GM12878 (cell line): Measurements from ENCODE around the gene PRPF40B. TPM values are rescaled to one million over a fixed set of nuclear protein-coding genes. Genes with fewer than 3 reads are reported as not detected.

Source experiments
- CEBPB ChIP-seq, 2 experiments: fragments of 150-350 bp in 1 of 2; IDR thresholded peaks; 2 replicates each; pipeline ENCODE4 v1.6.1; 2012 to 2014; ENCODE audit warnings: low read depth in 2 of 2, low read length in 2 of 2, borderline replicate concordance in 1 of 2, inconsistent platforms in 1 of 2
- CHD2 ChIP-seq: IDR thresholded peaks from 2 replicates; pipeline ENCODE4 v1.6.1; 2011; ENCODE audit warnings: low read depth, low read length, improper control_type of control experiment, borderline replicate concordance
- EP300 ChIP-seq, 2 experiments: fragments of 150-350 bp in 1 of 2; IDR thresholded peaks; 2 replicates each; pipeline ENCODE4 v1.6.1; 2011 to 2012; ENCODE audit warnings: low read depth in 2 of 2, low read length in 2 of 2, borderline replicate concordance in 1 of 2, improper control_type of control experiment in 1 of 2, inconsistent platforms in 1 of 2; ENCODE audit not compliant: control insufficient read depth in 1 of 2
- ETV6 ChIP-seq, 2 experiments: fragments of 450-650 bp in 1 of 2; IDR thresholded peaks in 1 of 2; conservative IDR thresholded peaks in 1 of 2; 2 replicates each; pipeline ENCODE4 v1.6.1; 2014; ENCODE audit warnings: antibody characterized with exemption in 1 of 2, borderline replicate concordance in 1 of 2, low read depth in 1 of 2, mild to moderate bottlenecking in 1 of 2, moderate library complexity in 1 of 2
- FOXM1 ChIP-seq: IDR thresholded peaks from 2 replicates; pipeline ENCODE4 v1.6.1; 2012; ENCODE audit warnings: low read depth, mild to moderate bottlenecking, inconsistent platforms, low read length, moderate library complexity
- HSF1 ChIP-seq: fragments of 150-350 bp; IDR thresholded peaks from 2 replicates; pipeline ENCODE4 v1.6.1; 2014; ENCODE audit warnings: mild to moderate bottlenecking, low read depth, low read length
- IKZF1 ChIP-seq: fragments of 450-650 bp; conservative IDR thresholded peaks from 2 replicates; pipeline ENCODE4 v1.6.1; 2017; ENCODE audit warnings: antibody characterized with exemption, mild to moderate bottlenecking
- IKZF2 ChIP-seq, 2 experiments: fragments of 450-650 bp; IDR thresholded peaks; 2 replicates each; pipeline ENCODE4 v1.6.1; 2017; ENCODE audit warnings: mild to moderate bottlenecking in 2 of 2, moderate library complexity in 2 of 2
- JUNB ChIP-seq: IDR thresholded peaks from 2 replicates; pipeline ENCODE4 v1.6.1; 2016; ENCODE audit warnings: antibody characterized with exemption, mild to moderate bottlenecking
- JUND ChIP-seq: IDR thresholded peaks from 2 replicates; pipeline ENCODE4 v1.6.1; 2012; ENCODE audit warnings: low read depth, mild to moderate bottlenecking, low read length, improper control_type of control experiment, moderate library complexity
- KAT2A ChIP-seq: conservative IDR thresholded peaks from 2 replicates; pipeline ENCODE4 v1.6.1; 2011; ENCODE audit warnings: low read depth, low read length; ENCODE audit not compliant: control insufficient read depth
- KDM1A ChIP-seq: fragments of 200-600 bp; sonication (generic); IDR thresholded peaks from 2 replicates; pipeline ENCODE4 v1.6.1; 2016; ENCODE audit warnings: borderline replicate concordance
- MTA3 ChIP-seq: IDR thresholded peaks from 2 replicates; pipeline ENCODE4 v1.6.1; 2012; ENCODE audit warnings: low read length, inconsistent platforms, borderline replicate concordance
- PKNOX1 ChIP-seq: fragments of 450-650 bp; IDR thresholded peaks from 2 replicates; pipeline ENCODE4 v1.6.1; 2016; ENCODE audit warnings: mild to moderate bottlenecking
- POLR2AphosphoS5 ChIP-seq: IDR thresholded peaks from 2 replicates; pipeline ENCODE4 v1.6.1; 2011; ENCODE audit warnings: mild to moderate bottlenecking, low read length, inconsistent platforms
- RAD21 ChIP-seq: IDR thresholded peaks from 2 replicates; pipeline ENCODE4 v1.6.1; 2011; ENCODE audit warnings: mild to moderate bottlenecking, low read depth, low read length, moderate library complexity; ENCODE audit not compliant: insufficient read depth
- RAD51 ChIP-seq: fragments of 450-650 bp; IDR thresholded peaks from 2 replicates; pipeline ENCODE4 v1.6.1; 2016; ENCODE audit warnings: moderate library complexity, mild to moderate bottlenecking, inconsistent platforms
- SREBF2 ChIP-seq: IDR thresholded peaks from 2 replicates; pipeline ENCODE4 v1.6.1; 2012; ENCODE audit warnings: mild to moderate bottlenecking, low read length
- ZZZ3 ChIP-seq: IDR thresholded peaks from 2 replicates; pipeline ENCODE4 v1.6.1; 2011; ENCODE audit warnings: low read depth; ENCODE audit not compliant: control insufficient read depth, insufficient read length
- polyA plus RNA-seq, 11 experiments: library from polyadenylated mRNA; depleted of rRNA in 4 of 11; unstranded in 6 of 11; stranded (reverse) in 5 of 11; fragments of >200 nt; fragmentation: Nextera tagmentation in 4 of 11; fragmentation: Illumina TruSeq in 1 of 11; extraction: Ambion mirVana in 4 of 11; extraction: Trizol in 1 of 11; gene quantifications; 1 replicate in 1 of 11; 2 replicates in 10 of 11; pipeline versions ENCODE4 v1.2.1 to v1.2.3, GENCODE V29; 2011 to 2016; ENCODE audit warnings: inconsistent platforms in 2 of 11, missing spikeins in 2 of 11, low read depth in 1 of 11
- total RNA-seq, 4 experiments: library from RNA; depleted of rRNA in 3 of 4; stranded (reverse); fragments of >200 nt in 3 of 4; fragmentation: Illumina TruSeq in 1 of 4; extraction: Trizol in 1 of 4; gene quantifications; 2 replicates each; pipeline versions ENCODE4 v1.2.1 to v1.2.3, GENCODE V29; 2013 to 2021
- TF ChIP-seq, protein P1 (sequence below): fragments of 450-650 bp; IDR thresholded peaks from 2 replicates; pipeline ENCODE4 v1.6.1; 2017; ENCODE audit warnings: mild to moderate bottlenecking, moderate library complexity
- TF ChIP-seq, protein P2 (sequence below): IDR thresholded peaks from 2 replicates; pipeline ENCODE4 v1.6.1; 2012; ENCODE audit warnings: low read depth, low read length, improper control_type of control experiment

PRPF40B gene
- total and polyA plus RNA-seq, 10 of the 15 experiments (the other 5 are each of a cell fraction or from before 2014, with no cell fraction given) = 0.31 to 17.9 (median 7.3) TPM

GRCh38 chr12:49580572-49581535 lies 42.5 kb upstream of the PRPF40B start (continued):
- TF ChIP-seq, protein P1, sequence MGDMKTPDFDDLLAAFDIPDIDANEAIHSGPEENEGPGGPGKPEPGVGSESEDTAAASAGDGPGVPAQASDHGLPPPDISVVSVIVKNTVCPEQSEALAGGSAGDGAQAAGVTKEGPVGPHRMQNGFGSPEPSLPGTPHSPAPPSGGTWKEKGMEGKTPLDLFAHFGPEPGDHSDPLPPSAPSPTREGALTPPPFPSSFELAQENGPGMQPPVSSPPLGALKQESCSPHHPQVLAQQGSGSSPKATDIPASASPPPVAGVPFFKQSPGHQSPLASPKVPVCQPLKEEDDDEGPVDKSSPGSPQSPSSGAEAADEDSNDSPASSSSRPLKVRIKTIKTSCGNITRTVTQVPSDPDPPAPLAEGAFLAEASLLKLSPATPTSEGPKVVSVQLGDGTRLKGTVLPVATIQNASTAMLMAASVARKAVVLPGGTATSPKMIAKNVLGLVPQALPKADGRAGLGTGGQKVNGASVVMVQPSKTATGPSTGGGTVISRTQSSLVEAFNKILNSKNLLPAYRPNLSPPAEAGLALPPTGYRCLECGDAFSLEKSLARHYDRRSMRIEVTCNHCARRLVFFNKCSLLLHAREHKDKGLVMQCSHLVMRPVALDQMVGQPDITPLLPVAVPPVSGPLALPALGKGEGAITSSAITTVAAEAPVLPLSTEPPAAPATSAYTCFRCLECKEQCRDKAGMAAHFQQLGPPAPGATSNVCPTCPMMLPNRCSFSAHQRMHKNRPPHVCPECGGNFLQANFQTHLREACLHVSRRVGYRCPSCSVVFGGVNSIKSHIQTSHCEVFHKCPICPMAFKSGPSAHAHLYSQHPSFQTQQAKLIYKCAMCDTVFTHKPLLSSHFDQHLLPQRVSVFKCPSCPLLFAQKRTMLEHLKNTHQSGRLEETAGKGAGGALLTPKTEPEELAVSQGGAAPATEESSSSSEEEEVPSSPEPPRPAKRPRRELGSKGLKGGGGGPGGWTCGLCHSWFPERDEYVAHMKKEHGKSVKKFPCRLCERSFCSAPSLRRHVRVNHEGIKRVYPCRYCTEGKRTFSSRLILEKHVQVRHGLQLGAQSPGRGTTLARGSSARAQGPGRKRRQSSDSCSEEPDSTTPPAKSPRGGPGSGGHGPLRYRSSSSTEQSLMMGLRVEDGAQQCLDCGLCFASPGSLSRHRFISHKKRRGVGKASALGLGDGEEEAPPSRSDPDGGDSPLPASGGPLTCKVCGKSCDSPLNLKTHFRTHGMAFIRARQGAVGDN = no peak
- TF ChIP-seq IKZF2 (IDR thresholded peaks at IDR 0.05) = 0 out of 4 replicates have a peak, but pooled peaks of 1 of the 2 experiments have one; percentile 25
- TF ChIP-seq JUNB = 0 out of 2 replicates have a peak, but pooled peaks have one; percentile 27
- peak; percentile 56 for TF ChIP-seq IKZF1
- TF ChIP-seq FOXM1 = no peak
- TF ChIP-seq HSF1 = peak; percentile 92
- no peak for TF ChIP-seq MTA3
- TF ChIP-seq KDM1A = no peak
- TF ChIP-seq, protein P2, sequence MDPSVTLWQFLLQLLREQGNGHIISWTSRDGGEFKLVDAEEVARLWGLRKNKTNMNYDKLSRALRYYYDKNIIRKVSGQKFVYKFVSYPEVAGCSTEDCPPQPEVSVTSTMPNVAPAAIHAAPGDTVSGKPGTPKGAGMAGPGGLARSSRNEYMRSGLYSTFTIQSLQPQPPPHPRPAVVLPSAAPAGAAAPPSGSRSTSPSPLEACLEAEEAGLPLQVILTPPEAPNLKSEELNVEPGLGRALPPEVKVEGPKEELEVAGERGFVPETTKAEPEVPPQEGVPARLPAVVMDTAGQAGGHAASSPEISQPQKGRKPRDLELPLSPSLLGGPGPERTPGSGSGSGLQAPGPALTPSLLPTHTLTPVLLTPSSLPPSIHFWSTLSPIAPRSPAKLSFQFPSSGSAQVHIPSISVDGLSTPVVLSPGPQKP = no peak
- no peak; the same call in none of the 2 replicates for TF ChIP-seq PKNOX1
- no peak for TF ChIP-seq EP300 (IDR thresholded peaks at IDR 0.05; ENCODE audit: borderline replicate concordance in 1 of 2, control insufficient read depth in 1 of 2, low read depth in 2 of 2, low read length in 2 of 2)
- TF ChIP-seq KAT2A = no peak
- no peak for TF ChIP-seq CHD2
- no peak for TF ChIP-seq POLR2AphosphoS5
- TF ChIP-seq ZZZ3 = no peak
- no peak for TF ChIP-seq ETV6 (conservative IDR thresholded peaks at IDR 0.05 in 1 of 2, IDR thresholded peaks at IDR 0.05 in 1 of 2; ENCODE audit: borderline replicate concordance in 1 of 2, low read depth in 1 of 2)
- TF ChIP-seq RAD51 = no peak
- TF ChIP-seq RAD21 = peak; percentile 88
- no peak for TF ChIP-seq CEBPB (IDR thresholded peaks at IDR 0.05; ENCODE audit: borderline replicate concordance in 1 of 2, low read depth in 2 of 2, low read length in 2 of 2)
- no peak for TF ChIP-seq SREBF2
- TF ChIP-seq JUND = no peak
